DOHH2 (cell line): ENCODE data around the gene VLDLR.

ENCODE experiments used
- EZH2phosphoT487 ChIP-seq: fragments of 200-600 bp; sonication (generic); IDR thresholded peaks from 2 replicates; pipeline ENCODE4 v1.6.1; 2017; ENCODE audit warnings: borderline replicate concordance, mild to moderate bottlenecking, antibody characterized with exemption, low read length, moderate library complexity, mixed read lengths
- TF ChIP-seq, protein P1 (sequence below): fragments of 200-600 bp; sonication (generic); IDR thresholded peaks from one replicate; pipeline ENCODE4 v1.5.1; 2014; ENCODE audit warnings: antibody characterized with exemption, mild to moderate bottlenecking, low read depth, low read length; ENCODE audit not compliant: poor library complexity, severe bottlenecking

DNA sequence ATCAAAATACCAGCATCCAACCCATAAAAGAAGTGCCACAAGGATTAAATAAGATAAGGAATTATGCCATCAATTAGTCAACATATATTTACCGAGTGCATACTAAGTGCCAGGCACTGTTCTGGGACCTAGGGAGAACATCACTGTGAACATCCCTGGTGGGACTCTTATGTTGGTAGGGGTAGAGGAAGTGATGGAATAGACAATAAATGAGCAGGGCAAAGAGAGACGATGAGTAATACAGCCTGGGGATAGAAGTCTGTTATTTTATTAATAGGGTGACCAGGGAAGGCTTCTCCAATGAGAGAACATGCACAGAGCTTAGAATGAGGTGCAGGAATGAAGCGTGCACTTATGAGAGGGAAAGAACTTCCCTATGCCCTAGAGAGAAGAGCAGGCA lies 47.4 kb upstream of the VLDLR start:
- TF ChIP-seq, protein P1, sequence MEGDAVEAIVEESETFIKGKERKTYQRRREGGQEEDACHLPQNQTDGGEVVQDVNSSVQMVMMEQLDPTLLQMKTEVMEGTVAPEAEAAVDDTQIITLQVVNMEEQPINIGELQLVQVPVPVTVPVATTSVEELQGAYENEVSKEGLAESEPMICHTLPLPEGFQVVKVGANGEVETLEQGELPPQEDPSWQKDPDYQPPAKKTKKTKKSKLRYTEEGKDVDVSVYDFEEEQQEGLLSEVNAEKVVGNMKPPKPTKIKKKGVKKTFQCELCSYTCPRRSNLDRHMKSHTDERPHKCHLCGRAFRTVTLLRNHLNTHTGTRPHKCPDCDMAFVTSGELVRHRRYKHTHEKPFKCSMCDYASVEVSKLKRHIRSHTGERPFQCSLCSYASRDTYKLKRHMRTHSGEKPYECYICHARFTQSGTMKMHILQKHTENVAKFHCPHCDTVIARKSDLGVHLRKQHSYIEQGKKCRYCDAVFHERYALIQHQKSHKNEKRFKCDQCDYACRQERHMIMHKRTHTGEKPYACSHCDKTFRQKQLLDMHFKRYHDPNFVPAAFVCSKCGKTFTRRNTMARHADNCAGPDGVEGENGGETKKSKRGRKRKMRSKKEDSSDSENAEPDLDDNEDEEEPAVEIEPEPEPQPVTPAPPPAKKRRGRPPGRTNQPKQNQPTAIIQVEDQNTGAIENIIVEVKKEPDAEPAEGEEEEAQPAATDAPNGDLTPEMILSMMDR = no peak
- no peak for TF ChIP-seq EZH2phosphoT487
